Left ventricle myocardium inferior (tissue), 1 donor: ENCODE data around the gene RFTN1. TPM values are rescaled to one million over a fixed set of nuclear protein-coding genes. Genes with fewer than 3 reads are reported as not detected.
A peak's percentile ranks its signal among the peaks of the same experiment; 100 is the strongest.

Source experiments
- DNase-seq: peaks from one replicate; pipeline ENCODE4 v3.0.0-alpha.2; 2020
- H3K27ac ChIP-seq: fragments of 200-600 bp; replicated peaks from 2 replicates; pipeline ENCODE4 v1.8.0; 2021
- H3K27me3 ChIP-seq: fragments of 200-600 bp; 2 replicates; pipeline ENCODE4 v1.8.0; 2021; ENCODE audit warnings: low read depth
- H3K36me3 ChIP-seq: fragments of 200-600 bp; 2 replicates; pipeline ENCODE4 v1.8.0; 2021
- H3K4me1 ChIP-seq: fragments of 200-600 bp; 2 replicates; pipeline ENCODE4 v1.8.0; 2021
- H3K4me3 ChIP-seq: fragments of 200-600 bp; 2 replicates; pipeline ENCODE4 v1.8.0; 2021; ENCODE audit warnings: mild to moderate bottlenecking, moderate library complexity
- H3K9me3 ChIP-seq: fragments of 200-600 bp; replicated peaks from 2 replicates; pipeline ENCODE4 v1.8.0; 2021
- CTCF ChIP-seq: fragments of 200-600 bp; IDR thresholded peaks from 2 replicates; pipeline ENCODE4 v1.8.0; 2021; ENCODE audit warnings: antibody characterized with exemption, mild to moderate bottlenecking, borderline replicate concordance
- intact Hi-C: fragments of 100-400 bp; cut with micrococcal nuclease; formaldehyde crosslinking; loops from one replicate; pipeline ENCODE4 v1.11.0; 2022
- total RNA-seq: library from RNA; stranded (reverse); fragmentation: NEBNext Ultra II Directional; extraction: Animal tissue kit (Norgen Biotek cat#: 25700); gene quantifications from one replicate; pipeline ENCODE4 v1.2.1, GENCODE V29; 2021
- donor health status: DM: no; HTN: yes; CAD: no; lungs with severe emphysema.

RFTN1 gene
- total RNA-seq, 1 donor from 2014 or later = 22.9 TPM

DNA sequence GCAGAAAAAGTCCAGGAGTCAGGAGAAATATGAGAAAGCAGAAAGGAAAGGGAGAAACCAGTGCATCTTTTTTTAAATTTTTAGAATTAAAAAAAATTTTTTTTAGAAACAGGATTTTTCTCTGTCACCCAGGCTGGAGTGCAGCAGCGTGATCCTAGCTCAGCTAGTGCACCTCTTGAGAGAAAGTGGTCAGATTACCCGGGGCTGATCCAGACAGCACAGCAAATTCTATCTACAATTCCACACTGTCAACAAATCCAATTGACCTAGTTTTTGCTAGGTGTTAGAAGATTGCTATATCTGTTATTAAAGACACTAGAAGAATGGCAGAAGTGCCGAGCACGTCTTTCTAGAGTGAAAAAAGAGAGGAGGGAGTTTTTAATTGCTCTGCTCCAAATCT, 117.3 kb downstream of the RFTN1 start:
- no peak for TF ChIP-seq CTCF
- no peaks in the 10 kb centered on the region for H3K9me3 ChIP-seq
- H3K4me1 ChIP-seq = peaks cover 78% of the 10 kb centered on the region
- intact Hi-C loops = no loop called here
- H3K4me3 ChIP-seq = no peak overlapping the region
- DNase-seq = no peak
- no peaks in the 10 kb centered on the region for H3K27me3 ChIP-seq
- peak overlapping the region; percentile 47 for H3K27ac ChIP-seq
- H3K36me3 ChIP-seq = no peaks in the 10 kb centered on the region

DNA sequence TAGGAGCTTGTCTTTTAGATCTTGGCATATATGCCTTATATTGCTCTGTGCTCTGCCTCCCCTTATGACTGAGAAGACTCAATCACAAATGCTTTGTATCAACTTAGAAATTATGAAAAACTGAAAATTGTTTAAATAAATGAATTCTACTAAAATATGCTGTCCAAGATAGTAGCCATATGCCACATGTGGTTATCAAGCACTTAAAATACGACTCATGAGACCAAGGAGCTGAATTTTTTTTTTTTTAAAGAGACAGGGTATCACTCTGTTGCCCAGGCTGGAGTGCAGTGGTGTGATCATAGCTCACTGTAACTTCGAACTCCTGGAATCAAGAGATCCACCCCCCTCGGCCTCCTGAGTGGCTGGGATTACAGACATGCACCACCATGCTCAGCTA, 118.3 kb downstream of the RFTN1 start:
- intact Hi-C loops = no loop called here
- Histone ChIP-seq H3K36me3 (no peaks in the 10 kb centered on the region), H3K9me3 (no peaks in the 10 kb centered on the region), H3K27me3 (no peaks in the 10 kb centered on the region), H3K27ac (peak overlapping the region; percentile 13), H3K4me3 (no peak overlapping the region), H3K4me1 (peaks cover 78% of the 10 kb centered on the region)
- no peak for TF ChIP-seq CTCF
- no peak for DNase-seq

DNA sequence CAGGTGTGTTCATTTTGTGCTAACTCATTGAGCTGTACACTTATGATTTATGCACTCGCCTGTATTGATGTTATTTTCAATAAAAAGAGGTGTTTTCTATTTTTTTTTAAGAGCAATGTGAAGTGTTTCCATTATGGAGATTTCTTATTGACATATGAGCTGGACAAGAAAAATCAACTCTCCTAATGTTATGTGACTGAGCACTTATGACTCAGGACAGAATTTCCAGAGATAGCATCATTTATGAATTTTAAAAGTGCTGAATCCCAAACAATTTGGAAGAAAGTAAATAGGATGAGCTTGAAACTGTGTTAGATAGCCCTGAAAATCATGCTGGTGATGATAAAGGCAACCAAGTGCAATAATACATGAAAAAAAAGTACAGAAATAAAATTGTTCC, 118.9 kb downstream of the RFTN1 start:
- no peak for TF ChIP-seq CTCF
- Histone ChIP-seq H3K27me3 (no peaks in the 10 kb centered on the region), H3K4me1 (peaks cover 78% of the 10 kb centered on the region), H3K27ac (no peak overlapping the region), H3K4me3 (no peak overlapping the region), H3K9me3 (no peaks in the 10 kb centered on the region), H3K36me3 (no peaks in the 10 kb centered on the region)
- no peak for DNase-seq
- intact Hi-C loops = no loop called here

GRCh38 chr3:16392717-16393116, 120.8 kb downstream of the RFTN1 start:
- Histone ChIP-seq H3K4me3 (no peak overlapping the region), H3K27ac (peak overlapping the region; percentile 46), H3K36me3 (no peaks in the 10 kb centered on the region), H3K9me3 (no peaks in the 10 kb centered on the region), H3K27me3 (no peaks in the 10 kb centered on the region), H3K4me1 (peaks cover 75% of the 10 kb centered on the region)
- intact Hi-C loops = no loop called here
- no peak for TF ChIP-seq CTCF
- DNase-seq = no peak

DNA sequence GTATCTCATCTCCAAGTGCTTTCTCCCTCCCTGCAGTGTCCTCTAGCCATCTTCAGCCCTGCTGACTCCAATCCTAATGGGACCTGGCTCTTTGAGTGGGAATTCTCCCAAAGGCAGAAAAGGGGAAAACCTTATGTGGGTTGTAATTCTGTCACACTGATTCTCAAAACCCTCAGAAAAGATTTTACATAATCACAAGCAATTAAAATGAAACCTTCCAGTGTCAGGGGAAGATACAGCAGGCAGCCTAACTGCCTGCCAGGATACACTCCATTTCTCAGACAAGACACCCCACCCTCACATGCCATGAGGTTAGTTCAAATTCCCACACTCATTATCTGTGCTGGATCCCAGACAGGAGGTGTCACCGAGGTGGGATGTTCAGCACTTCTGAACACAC, 121.4 kb downstream of the RFTN1 start:
- Histone ChIP-seq H3K36me3 (no peaks in the 10 kb centered on the region), H3K4me3 (no peak overlapping the region), H3K27me3 (no peaks in the 10 kb centered on the region), H3K9me3 (no peaks in the 10 kb centered on the region), H3K4me1 (peaks cover 77% of the 10 kb centered on the region), H3K27ac (peak overlapping the region; percentile 46)
- intact Hi-C loops = no loop called here
- DNase-seq = no peak
- TF ChIP-seq CTCF = no peak

GRCh38 chr3:16390581-16390980, 122.9 kb downstream of the RFTN1 start:
- TF ChIP-seq CTCF = no peak
- no peaks in the 10 kb centered on the region for H3K9me3 ChIP-seq
- H3K36me3 ChIP-seq = no peaks in the 10 kb centered on the region
- no peaks in the 10 kb centered on the region for H3K27me3 ChIP-seq
- H3K4me1 ChIP-seq = peaks cover 70% of the 10 kb centered on the region
- intact Hi-C loops = no loop called here
- H3K4me3 ChIP-seq = no peak overlapping the region
- DNase-seq = no peak
- H3K27ac ChIP-seq = peak overlapping the region; percentile 55
